A673 (cell line): Measurements from ENCODE around the gene SOCS7. TPM values are rescaled to one million over a fixed set of nuclear protein-coding genes. Genes with fewer than 3 reads are reported as not detected.

ENCODE experiments used
- BruUV-seq: library from RNA; stranded (reverse); fragments of 400-500 nt; replicated peaks from 2 replicates; lab custom pipeline; 2021; lab: Mats Ljungman, UMichigan
- CTCF ChIA-PET: fragments of 300-600 bp; sonication (Branson Sonifier 250); formaldehyde crosslinking; loops from one replicate; lab custom pipeline; 2022; ENCODE audit warnings: antibody characterized with exemption; lab: Charles Lee
- POLR2A ChIA-PET: fragments of 300-600 bp; sonication (Branson Sonifier 250); formaldehyde crosslinking; loops from one replicate; lab custom pipeline; 2022; ENCODE audit warnings: antibody characterized with exemption; ENCODE audit not compliant: low non-redundant PET; lab: Charles Lee
- DNase-seq: peaks from one replicate; pipeline ENCODE4 v3.0.0-alpha.2; 2015; ENCODE audit warnings: low spot score
- H3K27ac ChIP-seq: fragments of 200-600 bp; sonication (generic); 2 replicates; pipeline ENCODE4 v1.5.1; 2016; ENCODE audit warnings: mixed run types, low read depth, mild to moderate bottlenecking, mixed read lengths, antibody characterized with exemption, low read length; ENCODE audit not compliant: poor library complexity, severe bottlenecking
- H3K27me3 ChIP-seq: fragments of 200-600 bp; sonication (generic); replicated peaks from 2 replicates; pipeline ENCODE4 v1.6.1; 2017; ENCODE audit warnings: mixed run types, low read depth, mild to moderate bottlenecking, mixed read lengths, antibody characterized with exemption, low read length; ENCODE audit not compliant: insufficient read depth, poor library complexity
- H3K36me3 ChIP-seq: fragments of 200-600 bp; sonication (generic); 2 replicates; pipeline ENCODE4 v1.6.1; 2016; ENCODE audit warnings: mixed run types, mild to moderate bottlenecking, mixed read lengths, antibody characterized with exemption, low read length; ENCODE audit not compliant: insufficient read depth, poor library complexity, severe bottlenecking
- H3K4me1 ChIP-seq: fragments of 200-600 bp; sonication (generic); 2 replicates; pipeline ENCODE4 v1.6.1; 2017; ENCODE audit warnings: mixed run types, mild to moderate bottlenecking, mixed read lengths, antibody characterized with exemption, low read length; ENCODE audit not compliant: insufficient read depth, poor library complexity, severe bottlenecking
- H3K4me3 ChIP-seq: fragments of 200-600 bp; sonication (generic); 2 replicates; pipeline ENCODE4 v1.5.1; 2016; ENCODE audit warnings: low read depth, mixed run types, mild to moderate bottlenecking, mixed read lengths, low read length; ENCODE audit not compliant: poor library complexity, severe bottlenecking
- H3K9me3 ChIP-seq: fragments of 200-600 bp; sonication (generic); 2 replicates; pipeline ENCODE4 v1.6.1; 2016; ENCODE audit warnings: mixed run types, low read depth, mild to moderate bottlenecking, mixed read lengths, antibody characterized with exemption, low read length; ENCODE audit not compliant: poor library complexity, severe bottlenecking
- EZH2 ChIP-seq: fragments of 200-600 bp; sonication (generic); IDR thresholded peaks from 2 replicates; pipeline ENCODE4 v1.6.1; 2017; ENCODE audit warnings: borderline replicate concordance, low read depth, mild to moderate bottlenecking, mixed read lengths, antibody characterized with exemption, low read length; ENCODE audit not compliant: poor library complexity, severe bottlenecking
- intact Hi-C: fragments of 100-400 bp; cut with micrococcal nuclease; formaldehyde crosslinking; loops from one replicate; pipeline ENCODE4 v1.10.0; 2022; ENCODE audit not compliant: unreplicated experiment
- total RNA-seq: library from RNA; stranded (reverse); gene quantifications from 2 replicates; pipeline ENCODE4 v1.2.3, GENCODE V29; 2021
- TF ChIP-seq, protein P1 (sequence below): fragments of 300-800, 200-600 bp; sonication (generic); conservative IDR thresholded peaks from 2 replicates; pipeline ENCODE4 v1.5.1; 2017; ENCODE audit warnings: low read depth, mild to moderate bottlenecking, antibody characterized with exemption, low read length, moderate library complexity, mixed read lengths

The SOCS7 gene
- total RNA-seq, 1 experiment from 2014 or later: 15.2 TPM

DNA sequence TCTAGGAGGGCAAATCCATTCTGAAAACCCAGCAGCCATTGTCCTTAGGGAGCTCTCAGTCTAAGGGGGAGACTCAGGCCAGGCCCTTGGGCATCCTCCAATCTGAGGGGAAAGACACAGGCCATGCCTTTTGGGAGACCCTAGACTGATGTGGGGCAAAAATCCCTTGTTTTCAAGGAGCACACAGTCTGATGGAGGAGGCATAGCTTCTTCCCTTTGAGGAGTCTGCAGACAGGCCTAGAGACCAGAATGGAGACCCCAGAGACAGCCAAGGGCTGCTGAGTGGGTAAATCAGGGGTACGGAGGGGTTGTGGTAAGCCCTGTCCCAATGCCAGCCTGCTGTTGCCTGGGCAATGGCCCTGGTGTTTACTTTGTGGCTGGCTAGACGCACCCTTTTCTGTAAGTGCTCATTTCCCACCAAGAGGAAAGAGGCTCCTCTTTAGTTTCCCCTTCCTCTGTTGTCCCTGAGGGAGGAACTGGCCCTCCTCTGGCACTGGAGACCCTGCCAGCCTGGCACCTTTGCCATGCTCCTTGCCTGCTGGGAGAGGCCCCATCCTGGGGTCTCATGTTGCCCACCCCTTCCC is 96.0 kb downstream of the SOCS7 start:
- Histone ChIP-seq H3K27ac (no peak overlapping the region), H3K27me3 (no peaks in the 10 kb centered on the region), H3K4me1 (peaks cover 22% of the 10 kb centered on the region), H3K4me3 (no peak overlapping the region), H3K9me3 (no peaks in the 10 kb centered on the region), H3K36me3 (no peaks in the 10 kb centered on the region)
- intact Hi-C loops: loop anchor here (5.0 kb wide), 1 partner anchor 35 kb away; no protein-coding TSS in a partner anchor
- DNase-seq: no peak
- CTCF ChIA-PET: interaction anchor here (0.7 kb wide), 1 partner anchor 83 kb away, joined by 4 read pairs; no protein-coding TSS in a partner anchor
- POLR2A ChIA-PET: no interaction called here
- no TSS peak for BruUV-seq
- TF ChIP-seq EZH2: no peak
- TF ChIP-seq, protein P1, sequence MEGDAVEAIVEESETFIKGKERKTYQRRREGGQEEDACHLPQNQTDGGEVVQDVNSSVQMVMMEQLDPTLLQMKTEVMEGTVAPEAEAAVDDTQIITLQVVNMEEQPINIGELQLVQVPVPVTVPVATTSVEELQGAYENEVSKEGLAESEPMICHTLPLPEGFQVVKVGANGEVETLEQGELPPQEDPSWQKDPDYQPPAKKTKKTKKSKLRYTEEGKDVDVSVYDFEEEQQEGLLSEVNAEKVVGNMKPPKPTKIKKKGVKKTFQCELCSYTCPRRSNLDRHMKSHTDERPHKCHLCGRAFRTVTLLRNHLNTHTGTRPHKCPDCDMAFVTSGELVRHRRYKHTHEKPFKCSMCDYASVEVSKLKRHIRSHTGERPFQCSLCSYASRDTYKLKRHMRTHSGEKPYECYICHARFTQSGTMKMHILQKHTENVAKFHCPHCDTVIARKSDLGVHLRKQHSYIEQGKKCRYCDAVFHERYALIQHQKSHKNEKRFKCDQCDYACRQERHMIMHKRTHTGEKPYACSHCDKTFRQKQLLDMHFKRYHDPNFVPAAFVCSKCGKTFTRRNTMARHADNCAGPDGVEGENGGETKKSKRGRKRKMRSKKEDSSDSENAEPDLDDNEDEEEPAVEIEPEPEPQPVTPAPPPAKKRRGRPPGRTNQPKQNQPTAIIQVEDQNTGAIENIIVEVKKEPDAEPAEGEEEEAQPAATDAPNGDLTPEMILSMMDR: no peak

DNA sequence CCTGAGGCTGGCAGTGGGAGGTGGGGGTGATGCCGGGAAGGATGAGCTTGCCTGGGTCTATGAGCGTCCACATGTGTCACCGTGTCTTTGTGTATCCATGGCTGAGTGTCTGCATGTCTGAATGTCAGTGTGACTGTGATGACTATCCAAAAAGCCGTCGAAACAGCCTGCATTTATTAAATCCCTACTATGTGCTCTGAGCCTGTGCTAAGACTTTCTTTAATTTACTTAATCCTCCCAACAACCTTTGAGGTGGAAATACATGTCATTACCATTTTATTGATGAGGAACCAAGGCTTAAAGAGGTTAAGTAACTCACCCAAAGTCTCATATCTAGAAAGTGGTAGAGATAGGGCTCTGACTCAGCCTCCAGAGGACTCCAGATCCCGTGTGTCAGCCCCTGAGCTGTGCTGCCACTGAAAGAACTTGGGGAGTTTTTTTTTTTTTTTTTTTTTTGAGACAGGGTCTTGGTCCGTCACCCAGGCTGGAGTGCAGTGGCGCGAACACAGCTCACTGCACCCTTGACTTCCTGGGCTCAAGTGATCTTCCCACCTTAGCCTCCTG is 96.6 kb downstream of the SOCS7 start:
- Histone ChIP-seq H3K27ac (no peak overlapping the region), H3K4me3 (no peak overlapping the region), H3K36me3 (no peaks in the 10 kb centered on the region), H3K9me3 (no peaks in the 10 kb centered on the region), H3K4me1 (peaks cover 24% of the 10 kb centered on the region), H3K27me3 (no peaks in the 10 kb centered on the region)
- ChIA-PET POLR2A (no interaction called here), CTCF (interaction anchor here (0.6 to 0.7 kb wide), 2 partner anchors 14 to 351 kb away, joined by 3 read pairs; no protein-coding TSS in a partner anchor)
- TF ChIP-seq EZH2: no peak
- TF ChIP-seq, protein P1: no peak
- intact Hi-C loops: loop anchor here (5.0 kb wide), 1 partner anchor 34 kb away; no protein-coding TSS in a partner anchor
- BruUV-seq: no TSS peak
- DNase-seq: no peak

GRCh38 chr17:38449364-38449763 is 97.7 kb downstream of the SOCS7 start:
- Histone ChIP-seq H3K27me3 (no peaks in the 10 kb centered on the region), H3K4me3 (no peak overlapping the region), H3K9me3 (no peaks in the 10 kb centered on the region), H3K4me1 (peaks cover 24% of the 10 kb centered on the region), H3K27ac (no peak overlapping the region), H3K36me3 (no peaks in the 10 kb centered on the region)
- intact Hi-C loops: loop anchor here (5.0 kb wide), 1 partner anchor 33 kb away; no protein-coding TSS in a partner anchor
- no peak for DNase-seq
- ChIA-PET POLR2A (no interaction called here), CTCF (no interaction called here)
- BruUV-seq: no TSS peak
- TF ChIP-seq EZH2: no peak
- TF ChIP-seq, protein P1: no peak
